ENCODE measurements around the gene PSD2.
"Not testable (repeated sequence)": the region's sequence is repeated elsewhere in the genome, so short reads cannot be mapped to it uniquely, and the experiment has no call there.

PSD2 gene

GRCh38 chr5:139792655-139793054 is 3.0 kb upstream of the PSD2 start:
- DNase-seq, result not testable (repeated sequence)

- DNase-seq, result no peak
Observed at GRCh38 chr5:139794067-139794846, 1.4 kb upstream of the PSD2 start.

- no peak for DNase-seq
Observed at GRCh38 chr5:139796061-139796806, 626 bp downstream of the PSD2 start.

- DNase-seq, result no peak
Observed at GRCh38 chr5:139797335-139797734, 1.7 kb downstream of the PSD2 start.

GRCh38 chr5:139797856-139798510 is 2.4 kb downstream of the PSD2 start:
- no peak for DNase-seq

GRCh38 chr5:139798883-139799282 is 3.3 kb downstream of the PSD2 start:
- no peak for DNase-seq

GRCh38 chr5:139799359-139799758 is 3.8 kb downstream of the PSD2 start:
- DNase-seq, result no peak

- DNase-seq, result no peak
Observed at GRCh38 chr5:139803978-139804377, 8.4 kb downstream of the PSD2 start.

- DNase-seq, result no peak
Observed at GRCh38 chr5:139804800-139805397, 9.3 kb downstream of the PSD2 start.

GRCh38 chr5:139805545-139805944 is 9.9 kb downstream of the PSD2 start:
- no peak for DNase-seq

- no peak for DNase-seq
Observed at GRCh38 chr5:139806111-139806510, 10.5 kb downstream of the PSD2 start.

GRCh38 chr5:139806726-139807646 is 11.4 kb downstream of the PSD2 start:
- no peak for DNase-seq

- DNase-seq, result no peak
Observed at GRCh38 chr5:139807647-139808030, 12.0 kb downstream of the PSD2 start.

- no peak for DNase-seq
Observed at GRCh38 chr5:139808481-139809330, 13.1 kb downstream of the PSD2 start.

- no peak for DNase-seq
Observed at GRCh38 chr5:139809331-139809810, 13.8 kb downstream of the PSD2 start.

- DNase-seq, result no peak
Observed at GRCh38 chr5:139810341-139811273, 15.0 kb downstream of the PSD2 start.

GRCh38 chr5:139811274-139811607 is 15.6 kb downstream of the PSD2 start:
- DNase-seq, result no peak

GRCh38 chr5:139812323-139812722 is 16.7 kb downstream of the PSD2 start:
- no peak for DNase-seq

- DNase-seq, result no peak
Observed at GRCh38 chr5:139812836-139813805, 17.5 kb downstream of the PSD2 start.
